Epithelial cell of alveolus of lung (primary cell): ENCODE measurements around the gene EXD3. TPM values are rescaled to one million over a fixed set of nuclear protein-coding genes. Genes with fewer than 3 reads are reported as not detected.

Source experiments
- total RNA-seq: library from RNA; depleted of rRNA; stranded (reverse); fragments of >200 nt; gene quantifications from 2 replicates; pipeline ENCODE4 v1.2.1, GENCODE V29; 2015

The EXD3 gene
- total RNA-seq: 4.8 and 9.7 TPM in 2 replicates

GRCh38 chr9:137422604-137423513, at the start of gene EXD3, which contains the start of gene NOXA1:
Gene EXD3 (minus strand): TSS chr9:137423162. CDS start chr9:137395357, 27,805 bp downstream.
Gene NOXA1 (plus strand): TSS chr9:137423393. CDS start chr9:137423530, 137 bp downstream.

GRCh38 chr9:137459152-137459600, 36.2 kb upstream of the EXD3 start, which contains the start of gene NSMF:
Gene NSMF (minus strand): TSS chr9:137459334. CDS start chr9:137459102, 232 bp downstream.

GRCh38 chr9:137441289-137441934, 18.4 kb upstream of the EXD3 start, which contains the start of gene ENTPD8:
Gene ENTPD8 (minus strand): TSS chr9:137441357. CDS start chr9:137438285, 3,072 bp downstream.

GRCh38 chr9:137302118-137302448, 120.9 kb downstream of the EXD3 start, which contains the start of gene NRARP:
Gene NRARP (minus strand): TSS chr9:137302271. CDS start chr9:137301928, 343 bp downstream.

GRCh38 chr9:137277329-137278041, 145.5 kb downstream of the EXD3 start, which contains the start of gene TOR4A:
Gene TOR4A (plus strand): TSS chr9:137277726. CDS start chr9:137278690, 964 bp downstream.

Other genes with a start within 250 kb of the EXD3 start
- 7.8 and 20.0 TPM in 2 replicates for gene ANAPC2, start 234.6 kb downstream of the EXD3 start, total RNA-seq
- gene SSNA1, start 234.5 kb downstream of the EXD3 start, total RNA-seq: 61.1 and 99.0 TPM in 2 replicates
- gene TPRN, start 222.4 kb downstream of the EXD3 start, total RNA-seq: 7.8 and 12.2 TPM in 2 replicates
- gene TMEM203, start 217.5 kb downstream of the EXD3 start, total RNA-seq: 45.5 and 57.0 TPM in 2 replicates
- 8.3 and 15.6 TPM in 2 replicates for gene NDOR1, start 217.5 kb downstream of the EXD3 start, total RNA-seq
- gene RNF208, start 200.9 kb downstream of the EXD3 start, total RNA-seq: 0.13 and 6.3 TPM in 2 replicates
- under 0.01 and 1.9 TPM in 2 replicates for gene CYSRT1, start 198.0 kb downstream of the EXD3 start, total RNA-seq
- not detected in 2 replicates for gene RNF224, start 195.7 kb downstream of the EXD3 start, total RNA-seq
- gene SLC34A3, start 192.3 kb downstream of the EXD3 start, total RNA-seq: not detected in 2 replicates
- 224 and 626 TPM in 2 replicates for gene TUBB4B, start 181.9 kb downstream of the EXD3 start, total RNA-seq
- gene STPG3, start 171.9 kb downstream of the EXD3 start, total RNA-seq: not detected in 2 replicates
- gene NELFB, start 167.8 kb downstream of the EXD3 start, total RNA-seq: 49.1 and 60.2 TPM in 2 replicates
- gene TOR4A, start 145.4 kb downstream of the EXD3 start, total RNA-seq: 38.1 and 52.4 TPM in 2 replicates
- 0.78 and 1.8 TPM in 2 replicates for gene NRARP, start 120.9 kb downstream of the EXD3 start, total RNA-seq
- 0.26 TPM in 1 of 2 replicates, not detected in the other for gene NOXA1, start 231 bp upstream of the EXD3 start, total RNA-seq
- gene ENTPD8, start 18.2 kb upstream of the EXD3 start, total RNA-seq: not detected in 2 replicates
- 27.4 and 49.7 TPM in 2 replicates for gene NSMF, start 36.2 kb upstream of the EXD3 start, total RNA-seq
- 0.13 and 0.32 TPM in 2 replicates for gene PNPLA7, start 127.2 kb upstream of the EXD3 start, total RNA-seq
- 50.5 and 100 TPM in 2 replicates for gene MRPL41, start 128.7 kb upstream of the EXD3 start, total RNA-seq
- 23.2 and 23.4 TPM in 2 replicates for gene DPH7, start 155.8 kb upstream of the EXD3 start, total RNA-seq
- gene ZMYND19, start 167.3 kb upstream of the EXD3 start, total RNA-seq: 16.9 and 19.4 TPM in 2 replicates
- 16.2 and 25.2 TPM in 2 replicates for gene ARRDC1, start 182.5 kb upstream of the EXD3 start, total RNA-seq
- 44.8 and 45.5 TPM in 2 replicates for gene EHMT1, start 195.8 kb upstream of the EXD3 start, total RNA-seq